Stimulated activated naive B cell treated with anti-CD40 and anti-IgM and Interleukin-4, amounts not matched to agents 10 μg/mL and 1 μg/mL and 100 μg/mL, for 72 hours (primary cell): Measurements from ENCODE around the gene C9orf72.

Experiments used
- ATAC-seq, 2 donors: fragments of 150-1000 bp; cut with Tn5 transposase; replicated peaks; 2 replicates each; pipeline ENCODE4 v1.10.0; 2021; ENCODE audit warnings: moderate library complexity in 1 of 2
- DNase-seq: peaks from one replicate; pipeline ENCODE4 v3.0.0; 2021
- H3K27ac Mint-ChIP-seq: one replicate; pipeline ENCODE4 v1.8.0; 2022; ENCODE audit warnings: mild to moderate bottlenecking, mixed read lengths
- H3K27me3 Mint-ChIP-seq, 2 donors: one replicate each; pipeline ENCODE4 v1.8.0; 2022; ENCODE audit warnings: mixed read lengths in 2 of 2
- H3K36me3 Mint-ChIP-seq, 2 donors: one replicate each; pipeline ENCODE4 v1.8.0; 2022; ENCODE audit warnings: mixed read lengths in 2 of 2, mild to moderate bottlenecking in 1 of 2
- H3K4me1 Mint-ChIP-seq, 2 donors: one replicate each; pipeline ENCODE4 v1.8.0; 2022; ENCODE audit warnings: mixed read lengths in 2 of 2, mild to moderate bottlenecking in 1 of 2
- H3K4me3 Mint-ChIP-seq, 2 donors: one replicate each; pipeline ENCODE4 v1.8.0; 2022; ENCODE audit warnings: mild to moderate bottlenecking in 2 of 2, mixed read lengths in 2 of 2, moderate library complexity in 1 of 2
- H3K9me3 Mint-ChIP-seq, 2 donors: one replicate each; pipeline ENCODE4 v1.8.0; 2022; ENCODE audit warnings: mixed read lengths in 2 of 2, mild to moderate bottlenecking in 1 of 2

Gene C9orf72

GRCh38 chr9:27565696-27566095, 7.6 kb downstream of the C9orf72 start:
- Mint-ChIP-seq H3K4me3 (no peak overlapping the region), H3K4me1 (peaks cover 2 to 17% of the 10 kb centered on the region in 2 donors), H3K27ac (no peak overlapping the region), H3K9me3 (no peaks in the 10 kb centered on the region), H3K36me3 (peaks cover 8 to 10% of the 10 kb centered on the region in 2 donors), H3K27me3 (no peaks in the 10 kb centered on the region)
- ATAC-seq (no peak), DNase-seq (no peak)

- Mint-ChIP-seq H3K9me3 (no peaks in the 10 kb centered on the region), H3K4me1 (peaks cover 2 to 17% of the 10 kb centered on the region in 2 donors), H3K27me3 (no peaks in the 10 kb centered on the region), H3K4me3 (no peak overlapping the region), H3K36me3 (peaks cover 8 to 10% of the 10 kb centered on the region in 2 donors), H3K27ac (no peak overlapping the region)
- ATAC-seq (peak; percentile 25 to 39), DNase-seq (no peak)
Measured at GRCh38 chr9:27564670-27565069, 8.6 kb downstream of the C9orf72 start.

GRCh38 chr9:27563738-27564430, 9.4 kb downstream of the C9orf72 start:
- DNase-seq: no peak
- no peaks in the 10 kb centered on the region for H3K9me3 Mint-ChIP-seq
- H3K36me3 Mint-ChIP-seq: peaks cover 8 to 10% of the 10 kb centered on the region in 2 donors

GRCh38 chr9:27561685-27562084, 11.6 kb downstream of the C9orf72 start:
- Mint-ChIP-seq H3K9me3 (no peaks in the 10 kb centered on the region), H3K27ac (no peak overlapping the region), H3K4me1 (peaks cover 2 to 17% of the 10 kb centered on the region in 2 donors), H3K4me3 (no peak overlapping the region), H3K36me3 (peaks cover 6 to 10% of the 10 kb centered on the region in 2 donors), H3K27me3 (no peaks in the 10 kb centered on the region)
- DNase-seq: no peak
- ATAC-seq: peak; percentile 42 to 57

More at GRCh38 chr9:27563738-27564430, 9.4 kb downstream of the C9orf72 start:
- peak; percentile 21 to 43 for ATAC-seq
- H3K4me3 Mint-ChIP-seq: no peak overlapping the region
- no peak overlapping the region for H3K27ac Mint-ChIP-seq
- peaks cover 2 to 17% of the 10 kb centered on the region in 2 donors for H3K4me1 Mint-ChIP-seq
- no peaks in the 10 kb centered on the region for H3K27me3 Mint-ChIP-seq

- ATAC-seq (no peak), DNase-seq (no peak)
- Mint-ChIP-seq H3K9me3 (no peaks in the 10 kb centered on the region), H3K4me3 (no peak overlapping the region), H3K4me1 (peaks cover 2 to 17% of the 10 kb centered on the region in 2 donors), H3K27ac (no peak overlapping the region), H3K27me3 (no peaks in the 10 kb centered on the region), H3K36me3 (peaks cover 4 to 11% of the 10 kb centered on the region in 2 donors)
Measured at GRCh38 chr9:27560457-27560856, 12.8 kb downstream of the C9orf72 start.

GRCh38 chr9:27558307-27558706, 15.0 kb downstream of the C9orf72 start:
- DNase-seq: no peak
- Mint-ChIP-seq H3K27me3 (no peaks in the 10 kb centered on the region), H3K4me3 (no peak overlapping the region), H3K9me3 (no peaks in the 10 kb centered on the region), H3K27ac (no peak overlapping the region), H3K4me1 (peaks cover 2 to 6% of the 10 kb centered on the region in 2 donors), H3K36me3 (peaks cover 15 to 21% of the 10 kb centered on the region in 2 donors)
- ATAC-seq: no peak

- Mint-ChIP-seq H3K4me1 (peaks cover 0 to 1% of the 10 kb centered on the region in 2 donors), H3K9me3 (no peaks in the 10 kb centered on the region), H3K27ac (no peak overlapping the region), H3K27me3 (no peaks in the 10 kb centered on the region), H3K4me3 (no peak overlapping the region), H3K36me3 (peaks cover 17 to 21% of the 10 kb centered on the region in 2 donors)
- no peak for ATAC-seq
- DNase-seq: no peak
Measured at GRCh38 chr9:27556470-27556869, 16.8 kb downstream of the C9orf72 start.

- ATAC-seq (no peak), DNase-seq (no peak)
- no peak overlapping the region for H3K4me3 Mint-ChIP-seq
- no peaks in the 10 kb centered on the region for H3K4me1 Mint-ChIP-seq
- no peaks in the 10 kb centered on the region for H3K27me3 Mint-ChIP-seq
- H3K9me3 Mint-ChIP-seq: no peaks in the 10 kb centered on the region
- H3K27ac Mint-ChIP-seq: no peak overlapping the region
- peaks cover 22 to 23% of the 10 kb centered on the region in 2 donors for H3K36me3 Mint-ChIP-seq
Measured at GRCh38 chr9:27554712-27555111, 18.6 kb downstream of the C9orf72 start.

GRCh38 chr9:27549196-27549755, 24.0 kb downstream of the C9orf72 start:
- Mint-ChIP-seq H3K4me3 (no peak overlapping the region), H3K36me3 (peaks cover 18 to 31% of the 10 kb centered on the region in 2 donors), H3K27me3 (no peaks in the 10 kb centered on the region), H3K4me1 (no peaks in the 10 kb centered on the region), H3K27ac (no peak overlapping the region), H3K9me3 (no peaks in the 10 kb centered on the region)
- ATAC-seq (no peak), DNase-seq (no peak)

- no peaks in the 10 kb centered on the region for H3K9me3 Mint-ChIP-seq
- ATAC-seq (peak; percentile 56 to 58), DNase-seq (no peak)
- H3K36me3 Mint-ChIP-seq: peaks cover 12 to 25% of the 10 kb centered on the region in 2 donors
- no peak overlapping the region for H3K4me3 Mint-ChIP-seq
- no peaks in the 10 kb centered on the region for H3K27me3 Mint-ChIP-seq
- H3K4me1 Mint-ChIP-seq: no peaks in the 10 kb centered on the region
- H3K27ac Mint-ChIP-seq: no peak overlapping the region
Measured at GRCh38 chr9:27548055-27548741, 25.1 kb downstream of the C9orf72 start.

GRCh38 chr9:27545471-27545870, 27.8 kb downstream of the C9orf72 start:
- no peak overlapping the region for H3K4me3 Mint-ChIP-seq
- no peaks in the 10 kb centered on the region for H3K4me1 Mint-ChIP-seq
- peaks cover 11 to 16% of the 10 kb centered on the region in 2 donors for H3K36me3 Mint-ChIP-seq
- no peaks in the 10 kb centered on the region for H3K9me3 Mint-ChIP-seq
- ATAC-seq (no peak), DNase-seq (no peak)
- no peak overlapping the region for H3K27ac Mint-ChIP-seq
- H3K27me3 Mint-ChIP-seq: no peaks in the 10 kb centered on the region

- H3K4me3 Mint-ChIP-seq: no peak overlapping the region
- peaks cover 11 to 16% of the 10 kb centered on the region in 2 donors for H3K36me3 Mint-ChIP-seq
- H3K27me3 Mint-ChIP-seq: no peaks in the 10 kb centered on the region
- peaks cover 2 to 4% of the 10 kb centered on the region in 2 donors for H3K4me1 Mint-ChIP-seq
- ATAC-seq (no peak), DNase-seq (no peak)
- H3K27ac Mint-ChIP-seq: no peak overlapping the region
- H3K9me3 Mint-ChIP-seq: no peaks in the 10 kb centered on the region
Measured at GRCh38 chr9:27542508-27542907, 30.8 kb downstream of the C9orf72 start.

- Mint-ChIP-seq H3K9me3 (no peaks in the 10 kb centered on the region), H3K4me3 (no peak overlapping the region), H3K27me3 (no peaks in the 10 kb centered on the region), H3K4me1 (peaks cover 4 to 5% of the 10 kb centered on the region in 2 donors), H3K27ac (no peak overlapping the region), H3K36me3 (peaks cover 11 to 16% of the 10 kb centered on the region in 2 donors)
- DNase-seq (no peak), ATAC-seq (no peak)
Measured at GRCh38 chr9:27541740-27542139, 31.5 kb downstream of the C9orf72 start.

GRCh38 chr9:27540502-27540901, 32.8 kb downstream of the C9orf72 start:
- Mint-ChIP-seq H3K4me3 (no peak overlapping the region), H3K27me3 (no peaks in the 10 kb centered on the region), H3K9me3 (no peaks in the 10 kb centered on the region), H3K36me3 (peaks cover 11 to 14% of the 10 kb centered on the region in 2 donors), H3K4me1 (peaks cover 4 to 5% of the 10 kb centered on the region in 2 donors), H3K27ac (no peak overlapping the region)
- ATAC-seq (no peak), DNase-seq (no peak)
